K562 (cell line): Measurements from ENCODE around the gene SEMA4G. TPM values are rescaled to one million over a fixed set of nuclear protein-coding genes. Genes with fewer than 3 reads are reported as not detected.

Experiments used
- BCOR ChIP-seq: fragments of 450-650 bp; IDR thresholded peaks from 2 replicates; pipeline ENCODE4 v1.6.1; 2016
- COPS2 ChIP-seq: fragments of 450-650 bp; conservative IDR thresholded peaks from 2 replicates; pipeline ENCODE4 v1.6.1; 2016; ENCODE audit warnings: mild to moderate bottlenecking, moderate library complexity
- NCOA2 ChIP-seq, 2 experiments: fragments of 450-650 bp; IDR thresholded peaks; 2 replicates each; pipeline ENCODE4 v1.6.1; 2018; ENCODE audit warnings: mild to moderate bottlenecking in 2 of 2, moderate library complexity in 1 of 2; ENCODE audit not compliant: partially characterized antibody in 2 of 2
- PURB ChIP-seq: sonication (generic); formaldehyde crosslinking; IDR thresholded peaks from 2 replicates; pipeline ENCODE4 v1.9.0; 2021; ENCODE audit warnings: low read depth, mild to moderate bottlenecking, missing genetic modification reagents
- SAP30 ChIP-seq: fragments of 200-600 bp; sonication (generic); IDR thresholded peaks from 2 replicates; pipeline ENCODE4 v1.6.1; 2012; ENCODE audit warnings: borderline replicate concordance, low read depth, mild to moderate bottlenecking, moderate library complexity, low read length, control low read depth, inconsistent platforms; ENCODE audit not compliant: insufficient read depth, poor library complexity, severe bottlenecking
- SMAD3 ChIP-seq: fragments of 450-650 bp; formaldehyde crosslinking; conservative IDR thresholded peaks from 2 replicates; pipeline ENCODE4 v1.4.0; 2020; ENCODE audit warnings: mild to moderate bottlenecking
- TGIF2 ChIP-seq: sonication (generic); formaldehyde crosslinking; IDR thresholded peaks from 2 replicates; pipeline ENCODE4 v1.8.1; 2022; ENCODE audit warnings: mild to moderate bottlenecking, missing genetic modification reagents, moderate library complexity
- ZBTB1 ChIP-seq: sonication (generic); formaldehyde crosslinking; IDR thresholded peaks from 2 replicates; pipeline ENCODE4 v1.8.1; 2023; ENCODE audit warnings: missing genetic modification reagents, low read depth, mild to moderate bottlenecking, borderline replicate concordance
- polyA plus RNA-seq, 8 experiments: library from polyadenylated mRNA; depleted of rRNA in 4 of 8; stranded (reverse) in 5 of 8; unstranded in 3 of 8; fragments of >200 nt; fragmentation: Nextera tagmentation in 2 of 8; fragmentation: Illumina TruSeq in 1 of 8; extraction: Ambion mirVana in 2 of 8; extraction: Trizol in 1 of 8; gene quantifications; 2 replicates each; pipeline versions ENCODE4 v1.2.1 to v1.2.3, GENCODE V29; 2011 to 2014; ENCODE audit warnings: inconsistent platforms in 1 of 8, missing spikeins in 1 of 8
- total RNA-seq, 7 experiments: library from RNA; depleted of rRNA in 6 of 7; stranded (reverse); fragments of >200 nt in 6 of 7; fragmentation: Illumina TruSeq in 2 of 7; extraction: Trizol in 2 of 7; gene quantifications; 2 replicates each; pipeline versions ENCODE4 v1.2.1 to v1.2.3, GENCODE V29; 2011 to 2021; ENCODE audit warnings: low replicate concordance in 1 of 7
- TF ChIP-seq, protein P1 (sequence below), 2 experiments: fragments of 450-650 bp in 1 of 2; sonication (generic) in 1 of 2; formaldehyde crosslinking in 1 of 2; IDR thresholded peaks; 2 replicates each; pipeline versions ENCODE4 v1.7.1 to v1.9.0; 2016 to 2022; ENCODE audit warnings: inconsistent platforms in 1 of 2, mild to moderate bottlenecking in 1 of 2, missing genetic modification reagents in 1 of 2
- TF ChIP-seq, protein P2 (sequence below): fragments of 250-450 bp; sonication (Bioruptor Pico); IDR thresholded peaks from 2 replicates; pipeline ENCODE4 v1.8.0; 2022; ENCODE audit warnings: moderate library complexity, mild to moderate bottlenecking, inconsistent platforms
- TF ChIP-seq, protein P3 (sequence below): sonication (generic); formaldehyde crosslinking; IDR thresholded peaks from 2 replicates; pipeline ENCODE4 v1.8.0; 2023; ENCODE audit warnings: mild to moderate bottlenecking, missing genetic modification reagents
- TF ChIP-seq, protein P4 (sequence below): fragments of 450-650 bp; IDR thresholded peaks from 2 replicates; pipeline ENCODE4 v1.6.1; 2017; ENCODE audit warnings: antibody characterized with exemption

The SEMA4G gene
- total and polyA plus RNA-seq, 9 of the 15 experiments (the other 6 are each of a cell fraction or from before 2014, with no cell fraction given) = 0.40 to 7.8 (median 1.8) TPM

DNA sequence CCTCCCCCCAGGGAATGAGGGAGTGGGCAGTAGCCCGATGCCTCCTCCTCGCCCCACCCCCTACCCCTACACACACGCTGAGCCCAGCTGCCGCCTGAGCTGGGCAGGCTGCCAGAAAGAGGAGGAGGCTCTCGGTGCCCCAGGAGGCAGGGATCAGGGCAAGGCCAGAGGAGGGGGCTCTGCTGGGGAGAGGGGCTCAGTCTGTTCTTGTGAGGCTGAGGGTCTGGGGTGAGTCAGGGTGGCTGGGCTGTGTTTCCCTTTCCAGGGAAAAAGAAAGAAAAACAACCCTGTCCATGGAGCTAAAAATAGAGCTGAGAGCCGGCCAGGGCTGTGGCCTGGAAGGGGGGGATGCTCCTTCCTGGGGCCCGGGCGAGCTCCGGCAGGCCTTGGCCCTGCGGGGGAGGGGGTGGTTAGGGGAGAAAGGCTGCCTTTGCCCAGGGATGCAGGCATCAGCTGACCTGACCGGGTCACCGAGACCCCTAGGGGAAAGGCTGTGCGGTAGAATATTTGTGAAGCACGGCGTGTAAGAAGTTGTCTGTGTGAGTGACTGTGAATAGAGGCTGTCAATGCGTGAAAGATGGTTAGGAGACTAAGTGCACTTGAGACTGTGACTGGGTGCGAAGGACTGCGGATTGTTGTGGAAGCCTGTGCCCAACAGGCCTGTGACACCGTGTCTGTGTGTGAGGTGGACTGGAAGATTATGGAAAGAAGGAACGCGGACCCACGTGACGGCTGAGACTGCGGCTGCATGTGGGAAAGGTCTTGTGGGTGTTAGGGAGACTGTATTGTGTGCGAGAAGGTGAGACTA, 29.1 kb downstream of the SEMA4G start (continued):
- TF ChIP-seq, protein P1, sequence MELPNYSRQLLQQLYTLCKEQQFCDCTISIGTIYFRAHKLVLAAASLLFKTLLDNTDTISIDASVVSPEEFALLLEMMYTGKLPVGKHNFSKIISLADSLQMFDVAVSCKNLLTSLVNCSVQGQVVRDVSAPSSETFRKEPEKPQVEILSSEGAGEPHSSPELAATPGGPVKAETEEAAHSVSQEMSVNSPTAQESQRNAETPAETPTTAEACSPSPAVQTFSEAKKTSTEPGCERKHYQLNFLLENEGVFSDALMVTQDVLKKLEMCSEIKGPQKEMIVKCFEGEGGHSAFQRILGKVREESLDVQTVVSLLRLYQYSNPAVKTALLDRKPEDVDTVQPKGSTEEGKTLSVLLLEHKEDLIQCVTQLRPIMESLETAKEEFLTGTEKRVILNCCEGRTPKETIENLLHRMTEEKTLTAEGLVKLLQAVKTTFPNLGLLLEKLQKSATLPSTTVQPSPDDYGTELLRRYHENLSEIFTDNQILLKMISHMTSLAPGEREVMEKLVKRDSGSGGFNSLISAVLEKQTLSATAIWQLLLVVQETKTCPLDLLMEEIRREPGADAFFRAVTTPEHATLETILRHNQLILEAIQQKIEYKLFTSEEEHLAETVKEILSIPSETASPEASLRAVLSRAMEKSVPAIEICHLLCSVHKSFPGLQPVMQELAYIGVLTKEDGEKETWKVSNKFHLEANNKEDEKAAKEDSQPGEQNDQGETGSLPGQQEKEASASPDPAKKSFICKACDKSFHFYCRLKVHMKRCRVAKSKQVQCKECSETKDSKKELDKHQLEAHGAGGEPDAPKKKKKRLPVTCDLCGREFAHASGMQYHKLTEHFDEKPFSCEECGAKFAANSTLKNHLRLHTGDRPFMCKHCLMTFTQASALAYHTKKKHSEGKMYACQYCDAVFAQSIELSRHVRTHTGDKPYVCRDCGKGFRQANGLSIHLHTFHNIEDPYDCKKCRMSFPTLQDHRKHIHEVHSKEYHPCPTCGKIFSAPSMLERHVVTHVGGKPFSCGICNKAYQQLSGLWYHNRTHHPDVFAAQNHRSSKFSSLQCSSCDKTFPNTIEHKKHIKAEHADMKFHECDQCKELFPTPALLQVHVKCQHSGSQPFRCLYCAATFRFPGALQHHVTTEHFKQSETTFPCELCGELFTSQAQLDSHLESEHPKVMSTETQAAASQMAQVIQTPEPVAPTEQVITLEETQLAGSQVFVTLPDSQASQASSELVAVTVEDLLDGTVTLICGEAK (IDR thresholded peaks at IDR 0.05) = peak; percentile 51; the same call in 1 of the 2 replicates
- TF ChIP-seq, protein P1 (CRISPR knock-in tag; IDR thresholded peaks at IDR 0.05) = no peak
- TF ChIP-seq, protein P2, sequence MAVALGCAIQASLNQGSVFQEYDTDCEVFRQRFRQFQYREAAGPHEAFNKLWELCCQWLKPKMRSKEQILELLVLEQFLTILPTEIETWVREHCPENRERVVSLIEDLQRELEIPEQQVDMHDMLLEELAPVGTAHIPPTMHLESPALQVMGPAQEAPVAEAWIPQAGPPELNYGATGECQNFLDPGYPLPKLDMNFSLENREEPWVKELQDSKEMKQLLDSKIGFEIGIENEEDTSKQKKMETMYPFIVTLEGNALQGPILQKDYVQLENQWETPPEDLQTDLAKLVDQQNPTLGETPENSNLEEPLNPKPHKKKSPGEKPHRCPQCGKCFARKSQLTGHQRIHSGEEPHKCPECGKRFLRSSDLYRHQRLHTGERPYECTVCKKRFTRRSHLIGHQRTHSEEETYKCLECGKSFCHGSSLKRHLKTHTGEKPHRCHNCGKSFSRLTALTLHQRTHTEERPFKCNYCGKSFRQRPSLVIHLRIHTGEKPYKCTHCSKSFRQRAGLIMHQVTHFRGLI = no peak
- TF ChIP-seq, protein P3, sequence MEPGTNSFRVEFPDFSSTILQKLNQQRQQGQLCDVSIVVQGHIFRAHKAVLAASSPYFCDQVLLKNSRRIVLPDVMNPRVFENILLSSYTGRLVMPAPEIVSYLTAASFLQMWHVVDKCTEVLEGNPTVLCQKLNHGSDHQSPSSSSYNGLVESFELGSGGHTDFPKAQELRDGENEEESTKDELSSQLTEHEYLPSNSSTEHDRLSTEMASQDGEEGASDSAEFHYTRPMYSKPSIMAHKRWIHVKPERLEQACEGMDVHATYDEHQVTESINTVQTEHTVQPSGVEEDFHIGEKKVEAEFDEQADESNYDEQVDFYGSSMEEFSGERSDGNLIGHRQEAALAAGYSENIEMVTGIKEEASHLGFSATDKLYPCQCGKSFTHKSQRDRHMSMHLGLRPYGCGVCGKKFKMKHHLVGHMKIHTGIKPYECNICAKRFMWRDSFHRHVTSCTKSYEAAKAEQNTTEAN = no peak
- no peak for TF ChIP-seq COPS2
- TF ChIP-seq PURB = no peak
- no peak for TF ChIP-seq SMAD3
- no peak for TF ChIP-seq BCOR
- TF ChIP-seq SAP30 = no peak
- TF ChIP-seq NCOA2 (IDR thresholded peaks at IDR 0.05; ENCODE audit: partially characterized antibody in 2 of 2) = no peak
- TF ChIP-seq, protein P4, sequence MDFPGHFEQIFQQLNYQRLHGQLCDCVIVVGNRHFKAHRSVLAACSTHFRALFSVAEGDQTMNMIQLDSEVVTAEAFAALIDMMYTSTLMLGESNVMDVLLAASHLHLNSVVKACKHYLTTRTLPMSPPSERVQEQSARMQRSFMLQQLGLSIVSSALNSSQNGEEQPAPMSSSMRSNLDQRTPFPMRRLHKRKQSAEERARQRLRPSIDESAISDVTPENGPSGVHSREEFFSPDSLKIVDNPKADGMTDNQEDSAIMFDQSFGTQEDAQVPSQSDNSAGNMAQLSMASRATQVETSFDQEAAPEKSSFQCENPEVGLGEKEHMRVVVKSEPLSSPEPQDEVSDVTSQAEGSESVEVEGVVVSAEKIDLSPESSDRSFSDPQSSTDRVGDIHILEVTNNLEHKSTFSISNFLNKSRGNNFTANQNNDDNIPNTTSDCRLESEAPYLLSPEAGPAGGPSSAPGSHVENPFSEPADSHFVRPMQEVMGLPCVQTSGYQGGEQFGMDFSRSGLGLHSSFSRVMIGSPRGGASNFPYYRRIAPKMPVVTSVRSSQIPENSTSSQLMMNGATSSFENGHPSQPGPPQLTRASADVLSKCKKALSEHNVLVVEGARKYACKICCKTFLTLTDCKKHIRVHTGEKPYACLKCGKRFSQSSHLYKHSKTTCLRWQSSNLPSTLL = 0 out of 2 replicates have a peak, but pooled peaks have one; percentile 39
- TF ChIP-seq ZBTB1 = no peak
- no peak for TF ChIP-seq TGIF2 (CRISPR knock-in tag)
